ENCODE results near the gene MLLT6. TPM values are rescaled to one million over a fixed set of nuclear protein-coding genes. Genes with fewer than 3 reads are reported as not detected.

The MLLT6 gene
- total and polyA plus RNA-seq, 2 of the 13 experiments (the other 11 are each of a cell fraction or from before 2014, with no cell fraction given), result 50.7 to 69.5 TPM

GRCh38 chr17:38751808-38752307 is 46.8 kb downstream of the MLLT6 start (continued):
- TF ChIP-seq ZNF558 (CRISPR knock-in tag; IDR thresholded peaks at IDR 0.05; ENCODE audit: borderline replicate concordance), result no peak; the same call in 1 of the 2 replicates
- no peak for TF ChIP-seq ZNF569 (CRISPR knock-in tag; IDR thresholded peaks at IDR 0.05; ENCODE audit: borderline replicate concordance)
- TF ChIP-seq ZC3H4 (CRISPR knock-in tag; IDR thresholded peaks at IDR 0.05; ENCODE audit: borderline replicate concordance), result no peak
- peak; percentile 62; the same call in 1 of the 2 replicates for TF ChIP-seq PRDM10 (CRISPR knock-in tag; IDR thresholded peaks at IDR 0.05; ENCODE audit: low read depth)
- TF ChIP-seq SIX1 (CRISPR knock-in tag; IDR thresholded peaks at IDR 0.05; ENCODE audit: borderline replicate concordance), result no peak
- peak; percentile 77 for TF ChIP-seq GATAD2A (CRISPR knock-in tag; IDR thresholded peaks at IDR 0.05)
- no peak for TF ChIP-seq MNT (IDR thresholded peaks at IDR 0.05)
- TF ChIP-seq ERF (CRISPR knock-in tag; IDR thresholded peaks at IDR 0.05), result peak; percentile 84
- 0 out of 2 replicates have a peak, but pooled peaks have one; percentile 72 for TF ChIP-seq E2F2 (CRISPR knock-in tag; IDR thresholded peaks at IDR 0.05; ENCODE audit: borderline replicate concordance)
- TF ChIP-seq ZNF709 (CRISPR knock-in tag; IDR thresholded peaks at IDR 0.05), result peak; percentile 87; the same call in 1 of the 2 replicates
- TF ChIP-seq FOSL2 (CRISPR knock-in tag; IDR thresholded peaks at IDR 0.05), result peak; percentile 57
- TF ChIP-seq HMGXB3 (CRISPR knock-in tag; IDR thresholded peaks at IDR 0.05; ENCODE audit: borderline replicate concordance), result no peak
- peak; percentile 67 for TF ChIP-seq TFDP2 (CRISPR knock-in tag; IDR thresholded peaks at IDR 0.05)
- TF ChIP-seq ZNF784 (CRISPR knock-in tag; IDR thresholded peaks at IDR 0.05; ENCODE audit: borderline replicate concordance), result no peak; the same call in none of the 2 replicates
- TF ChIP-seq SRSF4 (IDR thresholded peaks at IDR 0.05; ENCODE audit: low read depth, low read length, poor library complexity, severe bottlenecking), result no peak
- peak; percentile 35; the same call in 1 of the 2 replicates for TF ChIP-seq RFXANK (CRISPR knock-in tag; IDR thresholded peaks at IDR 0.05)

All from HepG2 (cell line).